Stimulated activated naive CD8-positive, alpha-beta T cell treated with anti-CD3 and anti-CD28 coated beads, Interleukin-15, Interleukin-2, amounts not matched to agents 100 U/mL and 50 U/mL, for 24 hours (primary cell): ENCODE results near the gene GALNT9.
A peak's percentile ranks its signal among the peaks of the same experiment; 100 is the strongest.

Experiments used
- ATAC-seq: fragments of 150-1000 bp; cut with Tn5 transposase; one replicate; pipeline ENCODE4 v1.10.0; 2021
- DNase-seq: peaks from one replicate; pipeline ENCODE4 v3.0.0; 2021

GALNT9 gene

DNA sequence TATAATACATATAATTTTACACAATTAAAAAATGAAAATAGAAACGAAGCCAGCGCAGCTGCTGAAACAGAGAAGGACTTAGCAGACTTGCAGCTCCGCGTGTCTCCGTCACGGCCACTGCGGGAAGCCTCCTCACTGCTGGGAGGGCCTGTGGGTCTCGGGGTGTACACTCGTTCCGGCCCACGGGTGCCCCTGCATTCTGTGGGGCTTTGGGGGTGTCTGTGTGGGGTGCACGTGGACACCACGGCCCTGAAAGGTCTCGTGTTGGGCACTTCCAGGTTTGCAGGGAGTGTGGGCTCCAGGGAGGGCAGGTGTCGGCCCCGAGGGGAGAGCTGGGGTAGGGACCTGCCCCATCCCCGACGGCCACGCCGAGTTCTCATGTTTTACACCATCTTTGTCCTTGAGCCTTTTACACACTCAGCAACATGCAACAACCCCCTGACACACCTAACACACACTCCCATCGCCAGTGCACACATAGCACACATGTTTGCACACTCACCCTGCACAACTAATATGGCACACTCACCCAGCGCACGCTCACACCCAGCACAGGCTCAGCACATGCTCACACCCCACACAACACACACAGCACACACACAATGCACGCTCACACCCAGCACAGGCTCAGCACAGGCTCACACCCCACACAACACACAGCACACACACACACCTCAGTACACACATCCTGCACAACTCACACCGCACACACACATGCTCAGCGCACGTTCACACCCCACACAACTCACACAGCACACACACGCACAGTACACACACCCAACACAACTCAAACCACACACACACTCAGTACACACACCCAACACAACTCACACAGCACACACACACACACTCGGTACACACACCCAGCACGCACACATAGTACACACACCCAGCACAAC lies 148.5 kb downstream of the GALNT9 start:
- ATAC-seq (no peak), DNase-seq (no peak)

DNA sequence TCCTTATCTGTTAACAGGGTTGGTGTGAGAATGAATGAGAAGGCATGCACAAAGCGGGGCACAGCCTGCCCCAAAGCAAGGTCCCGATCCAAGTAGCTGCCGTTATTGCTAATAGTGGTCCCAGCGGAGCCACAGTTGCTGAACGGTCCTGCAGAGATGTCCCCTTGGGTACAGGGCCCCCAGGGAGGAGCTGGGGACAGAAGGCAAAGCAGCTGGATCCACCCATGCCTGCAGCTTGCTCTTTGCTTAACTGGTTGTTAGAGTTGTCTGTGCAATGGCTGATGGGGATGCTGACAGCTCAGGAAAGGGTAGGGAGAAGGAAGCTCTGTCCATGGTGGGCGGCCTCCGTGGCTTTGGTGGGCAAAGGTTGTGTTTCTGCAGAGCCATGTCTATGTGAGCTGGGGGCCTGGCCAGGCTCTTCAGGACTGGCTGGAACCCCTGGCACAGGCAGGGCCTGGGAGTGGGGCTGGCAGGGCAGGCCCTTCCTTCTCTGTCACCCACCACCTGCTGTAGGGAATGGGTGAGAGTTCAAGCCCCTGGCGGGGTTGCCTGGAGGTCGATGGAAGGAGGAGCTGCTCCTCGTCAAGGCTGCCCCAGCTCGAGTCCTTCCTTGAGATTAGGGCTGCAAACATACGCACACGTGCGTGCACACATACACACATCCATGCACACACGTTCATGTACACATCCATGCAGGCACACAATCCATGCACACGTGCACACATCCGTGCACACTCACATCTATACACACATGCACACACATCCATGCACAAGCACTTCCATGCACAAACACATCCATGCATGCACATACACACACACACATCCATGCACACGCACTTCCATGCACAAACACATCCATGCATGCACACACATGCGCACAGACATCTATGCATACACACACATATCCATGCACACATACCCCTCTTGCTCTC lies 149.7 kb downstream of the GALNT9 start:
- DNase-seq (no peak), ATAC-seq (no peak)

DNA sequence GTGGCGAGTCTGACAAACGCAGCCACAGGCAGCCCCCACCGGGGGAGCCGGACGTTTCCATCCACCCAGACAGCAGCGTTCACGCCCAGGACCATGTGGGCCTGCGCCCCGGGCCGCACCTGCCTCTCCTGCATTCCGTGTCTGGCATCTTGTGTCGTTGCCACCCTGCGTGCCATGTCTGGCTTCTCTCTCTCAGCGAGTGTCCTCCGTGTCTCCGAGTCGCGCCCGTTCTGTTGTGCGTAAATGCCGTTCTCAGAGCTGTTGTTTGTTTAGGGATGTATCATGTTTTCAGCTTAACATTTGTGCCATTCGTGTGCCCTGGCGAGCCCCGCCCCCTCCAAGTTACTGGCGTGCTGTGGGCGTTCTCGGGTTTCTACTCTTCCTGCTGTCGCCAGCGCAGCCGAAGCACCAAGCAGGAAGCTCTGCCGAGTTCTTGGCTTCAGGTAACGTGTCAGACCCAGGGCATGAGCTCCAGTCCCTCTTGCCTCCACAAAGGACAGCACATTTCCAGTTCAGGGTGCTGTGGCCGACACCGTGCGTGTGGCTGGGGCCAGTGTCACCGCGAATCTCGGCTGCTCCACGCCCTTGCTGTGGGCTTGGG lies 150.5 kb downstream of the GALNT9 start:
- peak; percentile 36 for DNase-seq

DNA sequence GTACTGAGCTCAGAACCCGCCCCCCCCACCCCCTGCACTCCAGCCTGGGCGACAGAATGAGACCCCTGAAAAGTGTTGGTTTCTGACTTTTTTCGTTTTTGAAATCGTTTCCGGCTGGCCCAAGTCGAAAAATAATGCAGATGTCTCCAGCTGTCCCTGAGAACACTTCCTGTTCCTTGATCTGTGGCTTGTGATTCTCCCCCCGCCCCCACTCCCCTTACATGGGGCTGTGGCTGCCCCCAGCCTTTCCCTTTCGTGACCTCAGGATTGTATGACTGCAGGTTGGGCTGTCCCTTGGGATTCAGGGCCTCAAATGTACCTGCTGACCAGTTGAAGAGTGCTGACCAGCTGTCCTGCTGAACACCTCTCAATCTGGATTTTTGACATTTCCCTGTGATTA lies 151.1 kb downstream of the GALNT9 start:
- no peak for DNase-seq
- no peak for ATAC-seq

More for the DNA sequence above, 150.5 kb downstream of the GALNT9 start:
- ATAC-seq: peak; percentile 24

DNA sequence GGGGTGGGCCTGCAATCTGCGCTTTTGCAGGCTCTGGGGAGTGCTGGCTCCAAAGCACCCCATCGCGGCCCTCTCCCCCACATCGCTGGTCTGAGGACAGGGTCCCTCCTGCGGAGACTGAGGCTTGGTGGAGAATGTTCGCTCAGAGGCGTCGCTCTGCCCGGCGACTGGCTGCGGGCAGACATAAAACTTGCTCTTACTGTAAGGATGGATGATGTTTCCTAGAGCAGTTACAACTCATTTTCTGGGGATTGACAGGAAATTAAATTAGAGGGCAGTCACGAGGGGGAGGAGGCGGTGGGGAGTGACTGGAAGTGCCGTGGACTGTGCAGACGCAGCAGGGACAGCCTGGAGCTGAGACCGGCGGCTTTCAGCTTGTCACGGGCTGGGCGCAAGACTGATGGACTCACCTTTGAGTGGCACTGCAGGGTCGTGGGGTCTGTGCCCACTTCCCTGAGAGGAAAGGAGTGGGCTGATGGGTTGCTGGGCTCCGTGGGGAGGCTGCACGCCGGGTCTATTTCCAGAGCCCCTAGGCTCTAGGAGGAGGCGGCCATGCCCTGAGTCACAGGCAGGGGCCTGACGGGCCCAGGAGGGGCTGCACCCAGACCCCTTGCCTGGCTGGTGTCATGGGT lies 152.4 kb downstream of the GALNT9 start:
- ATAC-seq (no peak), DNase-seq (no peak)

DNA sequence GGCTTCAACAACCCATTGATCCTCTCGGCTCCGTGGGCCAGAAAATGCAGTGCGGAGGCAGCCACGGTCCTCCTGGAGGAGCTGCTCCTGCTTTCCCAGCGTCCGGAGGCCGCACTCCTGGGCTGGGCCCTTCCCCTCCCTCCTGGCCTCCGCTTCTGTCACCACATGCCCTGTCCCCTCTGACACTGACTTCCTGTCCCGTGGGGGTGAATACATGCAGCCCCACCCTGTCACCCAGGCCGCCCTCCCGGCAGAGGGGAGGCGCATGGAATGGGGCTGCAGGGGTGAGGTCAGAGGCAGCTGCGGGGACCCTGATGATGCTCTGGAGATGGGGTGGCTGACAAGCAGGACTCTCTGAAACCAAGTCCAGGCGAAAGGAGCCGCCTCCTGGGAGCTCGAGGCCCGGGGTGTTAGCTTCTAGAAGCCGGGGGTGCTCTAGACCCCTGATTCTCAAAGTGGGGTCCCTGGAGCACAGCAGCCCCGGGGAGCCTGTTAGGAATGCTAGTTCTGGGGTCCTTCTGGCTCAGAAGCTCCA lies 152.9 kb downstream of the GALNT9 start:
- ATAC-seq: no peak
- no peak for DNase-seq

DNA sequence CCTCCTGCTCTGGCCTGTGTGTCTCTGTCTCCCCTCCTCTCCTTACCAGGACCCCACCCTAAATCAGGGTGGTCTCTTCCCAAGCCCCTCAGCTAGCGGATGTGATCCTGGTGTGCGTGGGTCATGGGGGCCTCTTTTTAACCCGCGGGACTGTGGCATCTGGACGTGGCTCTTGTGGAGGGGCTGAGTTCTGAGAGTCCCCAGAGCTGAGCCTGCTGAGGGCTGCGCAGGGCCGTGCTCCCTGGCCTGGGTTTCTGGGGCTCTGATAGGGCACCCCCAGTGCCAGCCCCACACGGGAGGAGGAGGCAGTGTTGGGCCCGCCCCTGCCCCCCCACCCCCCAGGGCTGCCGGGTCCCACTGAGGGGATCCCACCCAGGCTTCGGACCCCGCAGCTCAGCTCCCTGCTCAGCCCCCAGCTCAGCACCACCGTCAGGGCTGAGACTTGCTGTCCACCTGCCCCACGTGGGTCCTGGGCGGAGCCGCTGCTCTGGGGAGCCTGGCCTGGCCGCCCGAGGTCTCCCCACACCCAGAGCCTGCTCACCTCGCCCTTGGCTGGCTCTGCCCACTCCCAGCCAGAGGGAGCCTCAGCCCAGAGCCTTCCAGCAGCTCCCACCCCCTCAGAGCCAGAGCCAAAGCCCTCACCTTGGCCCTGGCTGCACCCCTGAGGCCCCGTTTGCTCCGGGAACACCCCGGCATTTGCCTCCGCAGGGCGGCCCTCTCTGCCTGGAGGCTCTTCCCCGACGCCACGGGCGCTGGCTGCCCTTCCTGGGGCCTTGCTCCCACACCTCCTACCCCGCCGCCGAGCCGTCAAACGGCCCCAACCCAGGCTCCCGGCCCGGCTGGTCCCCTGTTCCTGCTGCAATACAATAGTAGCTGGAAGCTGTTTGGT lies 153.6 kb downstream of the GALNT9 start:
- DNase-seq: no peak
- ATAC-seq: no peak

DNA sequence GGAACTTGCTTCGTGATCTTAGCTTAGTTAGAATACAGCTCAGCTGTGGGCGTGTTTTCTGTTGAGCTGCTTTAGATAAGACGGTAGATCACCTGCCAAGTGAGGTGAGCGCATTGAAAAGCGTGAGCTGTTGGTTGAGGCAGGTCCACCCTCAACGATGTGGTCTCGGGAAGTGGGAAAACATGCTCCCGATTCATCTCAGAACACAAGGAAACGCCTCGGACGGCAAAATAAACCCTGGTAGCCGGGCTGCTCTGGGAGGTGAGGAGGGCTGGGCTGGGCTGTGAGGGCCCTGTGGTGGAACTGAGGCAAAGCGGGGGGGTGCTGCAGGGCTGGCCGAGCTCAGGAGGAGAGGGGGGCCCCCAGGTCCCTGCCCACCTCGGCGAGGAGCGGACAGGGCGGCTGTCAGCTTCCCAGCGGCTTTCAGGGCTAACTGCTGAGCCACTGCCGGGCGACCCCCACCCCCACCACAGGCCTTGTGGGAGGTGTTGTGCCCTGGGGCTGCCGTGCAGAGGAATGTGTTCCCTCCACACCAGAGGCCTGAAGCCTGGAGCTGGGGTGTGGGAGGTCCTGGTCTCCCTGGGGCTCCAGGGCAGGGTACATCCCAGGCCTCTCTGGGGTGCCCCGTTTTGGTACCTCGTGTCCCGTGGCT lies 154.4 kb downstream of the GALNT9 start:
- DNase-seq: no peak
- no peak for ATAC-seq

DNA sequence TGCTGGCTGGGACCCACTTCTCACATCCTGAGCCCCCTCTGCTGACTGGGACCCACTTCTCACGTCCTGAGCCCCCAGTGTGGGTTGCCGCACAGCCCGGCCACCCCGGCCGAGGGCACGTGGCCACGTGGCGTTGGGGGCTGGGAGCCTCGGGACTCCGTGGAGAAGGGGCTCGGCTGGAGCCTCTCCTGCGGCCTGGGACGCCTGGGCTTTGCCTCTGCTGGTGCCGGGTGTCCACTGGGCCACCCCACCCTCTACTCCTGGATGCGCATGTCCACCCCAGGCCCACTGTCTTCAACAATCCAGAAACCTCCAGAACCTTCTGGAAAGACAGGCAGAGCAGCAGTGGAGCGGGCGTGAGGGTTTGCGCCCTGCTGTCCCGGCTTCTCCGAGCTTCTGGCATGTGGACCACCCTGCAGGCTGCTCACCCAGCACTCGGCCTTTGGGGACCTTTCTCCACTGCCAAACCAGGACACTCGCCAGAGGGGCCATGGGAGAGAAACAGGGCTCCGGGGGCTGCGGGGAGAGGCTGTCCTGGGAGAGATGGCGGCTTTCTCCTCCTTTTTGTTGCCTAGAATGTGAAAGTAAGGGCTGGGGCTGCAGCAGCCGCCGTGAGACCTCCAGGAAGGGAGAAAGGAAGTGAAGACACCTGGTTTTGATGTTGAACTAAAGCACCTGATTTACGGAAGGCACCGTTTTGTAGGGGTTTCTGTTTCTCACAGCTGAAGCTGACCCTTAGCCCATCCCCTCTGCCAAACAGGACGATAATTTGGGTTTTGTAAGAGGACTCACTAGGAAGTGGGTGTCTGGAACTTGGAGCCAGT lies 155.2 kb downstream of the GALNT9 start:
- DNase-seq (no peak), ATAC-seq (no peak)

DNA sequence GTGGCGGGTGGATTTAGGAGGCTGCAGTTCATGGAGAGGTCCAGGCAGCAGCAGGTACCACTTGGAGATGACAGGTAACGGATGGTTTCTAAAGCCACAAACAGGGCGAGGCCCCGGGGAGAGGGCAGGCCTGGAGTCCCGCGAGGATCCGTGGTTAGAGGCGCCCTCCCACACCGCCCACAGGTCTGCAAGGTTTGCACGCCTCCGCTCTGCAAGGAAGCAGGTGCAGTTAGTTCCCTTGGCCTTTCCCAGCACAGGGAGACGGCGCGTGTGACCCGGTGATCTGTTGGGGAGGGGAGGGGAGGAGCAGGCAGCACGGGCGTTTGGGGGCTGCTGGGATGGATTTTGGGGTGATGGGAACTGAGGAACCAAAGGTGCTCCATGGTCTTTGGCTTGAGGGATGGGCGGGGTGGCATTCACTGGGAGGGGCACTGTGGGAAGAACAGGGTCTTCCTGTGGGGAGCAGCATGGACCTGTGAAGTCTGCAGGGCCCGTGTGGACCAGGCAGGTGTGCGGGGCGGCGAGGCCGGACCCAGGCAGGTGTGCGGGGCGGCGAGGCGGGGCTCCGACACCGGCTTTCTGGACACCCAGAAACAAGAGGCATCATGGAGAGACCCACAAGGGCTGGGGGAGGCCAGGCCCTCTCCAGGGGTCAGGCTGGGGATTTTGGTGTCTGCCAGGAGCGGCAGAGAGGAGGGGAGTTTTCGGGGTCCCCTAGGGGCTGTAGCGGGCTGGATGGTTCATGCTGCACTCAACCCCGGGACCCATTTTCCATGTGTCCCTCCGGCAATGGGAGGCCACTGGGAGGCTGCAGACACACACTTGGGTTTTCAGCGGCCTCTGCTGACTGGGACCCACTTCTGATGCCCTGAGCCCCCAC lies 156.0 kb downstream of the GALNT9 start:
- ATAC-seq: no peak

DNA sequence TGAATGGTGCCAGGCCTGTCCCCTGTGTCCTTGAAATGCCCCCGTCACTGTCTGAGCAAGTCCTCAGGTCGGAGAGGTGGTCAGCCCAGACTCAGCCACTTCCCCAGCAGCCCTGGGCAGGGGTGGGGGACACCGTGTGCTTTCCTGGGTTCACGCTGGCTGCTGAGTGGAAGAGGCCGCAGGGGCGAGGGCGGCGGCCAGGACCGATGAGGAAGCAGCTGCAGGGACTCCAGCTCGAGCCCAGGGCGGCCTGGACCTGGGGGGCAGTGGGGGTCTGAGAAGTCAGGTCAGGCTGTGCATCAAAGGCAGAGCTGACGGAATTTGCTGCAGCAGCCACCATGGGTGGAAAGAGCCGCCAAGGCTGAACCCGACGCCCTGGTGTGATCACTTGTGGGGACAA lies 156.8 kb downstream of the GALNT9 start:
- ATAC-seq (no peak), DNase-seq (no peak)

More for the DNA sequence above, 156.0 kb downstream of the GALNT9 start:
- no peak for DNase-seq

DNA sequence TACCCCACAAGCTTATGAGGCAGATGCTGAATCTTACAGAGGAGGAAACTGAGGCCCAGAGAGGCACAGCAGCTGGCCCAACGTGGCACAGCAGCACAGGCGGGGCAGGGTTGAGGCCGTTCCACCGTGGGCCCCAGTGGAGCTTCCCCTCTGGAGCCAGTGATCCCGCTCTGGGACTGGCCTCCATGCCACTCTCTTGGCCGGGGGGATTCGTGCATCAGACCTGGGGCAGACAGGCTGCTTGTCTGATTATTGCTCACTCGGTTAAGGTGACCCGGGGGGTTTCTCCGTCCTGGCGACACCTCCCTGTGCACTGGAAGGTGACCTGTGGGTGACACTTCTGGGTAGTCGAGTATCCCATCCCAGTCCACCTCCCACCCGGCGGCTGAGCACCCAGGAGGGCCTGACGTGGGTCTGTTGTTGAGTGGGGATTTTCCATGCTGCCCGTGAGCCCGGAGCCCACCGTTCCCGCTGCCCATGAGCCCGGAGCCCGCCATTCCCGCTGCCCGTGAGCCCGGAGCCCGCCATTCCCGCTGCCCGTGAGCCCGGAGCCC lies 157.3 kb downstream of the GALNT9 start:
- ATAC-seq (no peak), DNase-seq (no peak)

DNA sequence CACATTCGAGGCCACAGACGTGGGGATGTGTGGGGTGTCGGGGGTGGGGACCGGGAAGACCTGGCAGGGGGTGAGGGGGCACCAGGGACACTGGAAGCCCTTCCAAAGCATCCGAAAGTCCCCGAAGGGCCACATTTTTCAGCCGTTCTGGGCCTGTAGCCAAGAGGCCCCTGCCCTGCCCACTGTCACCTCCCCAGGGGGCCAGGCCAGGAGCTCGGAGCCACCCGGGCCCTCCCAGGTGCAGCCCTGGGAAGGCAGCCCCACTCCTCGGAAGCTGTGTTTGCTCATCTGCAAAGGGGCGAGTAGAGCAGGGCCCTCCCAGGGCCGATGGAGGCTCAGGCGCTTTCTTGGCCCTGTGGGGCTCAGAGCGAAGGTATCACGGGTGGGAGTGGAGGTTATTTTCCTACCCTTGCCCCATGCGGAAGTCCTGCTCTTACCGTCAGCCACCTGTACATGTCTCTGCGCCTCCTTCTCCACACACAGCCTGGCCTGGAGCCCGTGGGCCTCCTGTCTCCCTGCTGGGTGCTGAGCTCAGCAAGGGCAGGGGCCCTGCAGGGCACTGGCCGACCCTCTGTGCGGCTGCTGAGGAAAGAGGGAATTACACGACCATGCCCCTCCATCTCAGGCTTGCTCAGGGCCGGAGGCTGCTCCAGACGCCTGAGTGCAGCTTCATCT lies 158.0 kb downstream of the GALNT9 start:
- DNase-seq: no peak
- no peak for ATAC-seq

DNA sequence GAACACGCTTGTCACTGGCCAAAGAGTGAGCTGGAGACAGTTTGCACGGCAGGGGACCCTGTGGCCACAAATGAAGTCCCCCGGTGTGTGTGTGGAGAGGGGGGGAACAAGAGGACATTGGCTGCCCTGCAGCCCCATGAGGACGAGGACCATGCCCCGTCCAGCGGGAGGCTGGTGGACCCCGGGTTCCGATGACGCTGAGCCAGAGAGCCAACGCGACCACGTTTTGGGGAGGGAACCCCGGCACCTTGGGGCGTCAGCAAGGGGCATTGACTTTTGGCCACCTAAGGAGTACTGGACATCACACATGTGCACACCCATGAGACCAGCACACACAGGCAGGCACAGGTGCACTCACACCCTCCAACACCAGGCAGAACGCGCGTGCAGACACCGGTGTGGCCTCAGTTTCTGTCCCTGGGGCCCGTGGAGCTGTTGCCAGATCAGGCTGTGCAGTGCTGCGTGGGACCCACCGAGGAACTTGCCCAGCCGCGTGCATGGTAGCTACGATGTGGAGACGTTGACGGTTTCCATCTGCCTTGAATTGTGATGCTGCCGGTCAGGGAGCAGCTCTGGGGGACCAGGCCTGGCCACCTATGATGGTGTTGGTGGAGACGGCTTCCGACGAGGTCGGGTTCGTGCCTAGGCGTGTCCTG lies 158.6 kb downstream of the GALNT9 start:
- no peak for ATAC-seq
- DNase-seq: no peak

DNA sequence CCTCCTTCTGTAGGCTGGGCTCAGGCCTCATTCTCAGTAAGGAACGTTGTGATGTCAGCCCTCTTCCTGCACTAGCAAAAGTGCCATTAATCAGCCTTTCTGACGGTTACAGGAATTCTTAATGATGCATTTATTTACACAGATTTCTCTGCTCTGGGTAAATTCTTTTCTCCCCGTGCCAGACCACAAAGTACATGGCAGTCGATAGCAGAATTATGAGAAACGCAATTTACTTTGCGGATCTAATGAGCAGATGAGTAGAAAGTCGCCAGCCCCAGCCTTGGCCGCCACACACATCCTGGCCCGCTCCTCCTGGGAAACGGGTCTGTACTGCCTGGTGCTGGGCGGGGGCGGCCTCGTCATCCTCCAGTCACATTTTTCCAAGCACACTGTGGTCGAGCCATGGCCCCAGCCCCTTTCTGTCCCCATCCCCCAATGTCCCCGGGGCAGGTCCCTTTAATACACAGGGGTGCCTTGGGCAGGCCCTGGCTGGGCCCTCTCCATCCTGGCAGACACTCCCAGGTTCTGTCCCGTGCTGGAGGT lies 159.2 kb downstream of the GALNT9 start:
- ATAC-seq: no peak

DNA sequence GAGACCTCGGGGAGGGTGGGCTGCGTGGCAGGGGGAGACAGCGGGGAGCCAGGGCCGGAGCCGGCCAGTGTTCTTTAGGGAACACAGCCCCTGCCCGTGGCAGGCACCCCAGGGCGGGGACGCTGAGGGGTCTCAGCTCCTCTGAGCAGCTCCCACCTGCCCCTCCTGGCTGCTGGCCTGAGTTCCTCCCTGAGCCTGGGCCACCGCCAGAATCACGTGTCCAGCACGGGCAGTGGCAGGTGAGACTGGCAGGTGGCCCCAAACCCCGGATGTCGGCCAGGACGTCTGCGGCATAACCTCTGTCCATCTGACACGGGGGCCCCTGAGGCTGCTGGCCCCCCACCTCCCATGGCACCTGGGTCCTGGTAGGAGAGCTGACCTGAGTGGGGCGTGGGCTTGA lies 160.0 kb downstream of the GALNT9 start:
- no peak for DNase-seq

More for the DNA sequence above, 159.2 kb downstream of the GALNT9 start:
- no peak for DNase-seq

More for the DNA sequence above, 160.0 kb downstream of the GALNT9 start:
- no peak for ATAC-seq
